ENCODE measurements around the gene TSPAN1.

The TSPAN1 gene

DNA sequence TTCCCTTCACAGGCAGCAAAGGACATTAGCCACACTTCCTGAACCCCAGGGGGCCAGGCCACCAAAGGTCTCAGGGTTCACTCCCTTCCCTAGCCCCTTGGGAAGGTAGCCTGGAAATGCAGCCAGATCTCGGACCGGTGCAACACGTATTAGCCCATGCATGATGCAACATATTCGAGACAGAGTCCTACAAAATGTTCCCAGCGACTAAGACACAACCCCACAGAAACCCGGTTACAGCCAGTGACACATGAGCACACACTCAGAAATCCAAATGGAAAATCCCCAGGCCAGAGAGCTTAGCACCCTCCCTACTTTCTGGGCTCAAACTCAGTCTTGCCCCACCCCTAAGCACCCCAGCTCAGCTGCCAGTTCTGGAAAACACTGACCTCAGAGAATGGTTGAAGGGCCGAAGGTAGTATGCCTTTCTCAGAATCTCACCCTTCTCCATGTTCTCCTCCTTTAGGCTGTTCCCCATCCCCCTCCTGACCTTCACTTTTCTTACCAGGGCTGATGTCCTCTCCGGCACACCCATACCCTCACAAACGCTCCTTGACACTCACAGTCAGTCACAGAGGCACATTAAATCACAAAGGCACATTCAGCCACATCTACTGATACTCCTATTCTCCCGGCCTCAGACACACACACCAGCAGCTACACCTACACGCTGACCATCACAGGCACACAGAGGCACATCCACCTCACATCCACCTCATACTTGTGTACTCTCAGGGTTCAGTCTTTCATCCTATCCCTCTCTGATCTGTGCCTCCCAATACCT, at the start of gene TSPAN1:
TSPAN1 (plus strand) TSS at position 640 of the 784 bp plus-strand sequence. CDS start 6,021 bp downstream, outside the sequence.
- DNase-seq, result no peak

GRCh38 chr1:46128344-46128743, 46.5 kb upstream of the TSPAN1 start:
- no peak for DNase-seq

GRCh38 chr1:46130121-46130520, 44.8 kb upstream of the TSPAN1 start:
- DNase-seq, result no peak

DNA sequence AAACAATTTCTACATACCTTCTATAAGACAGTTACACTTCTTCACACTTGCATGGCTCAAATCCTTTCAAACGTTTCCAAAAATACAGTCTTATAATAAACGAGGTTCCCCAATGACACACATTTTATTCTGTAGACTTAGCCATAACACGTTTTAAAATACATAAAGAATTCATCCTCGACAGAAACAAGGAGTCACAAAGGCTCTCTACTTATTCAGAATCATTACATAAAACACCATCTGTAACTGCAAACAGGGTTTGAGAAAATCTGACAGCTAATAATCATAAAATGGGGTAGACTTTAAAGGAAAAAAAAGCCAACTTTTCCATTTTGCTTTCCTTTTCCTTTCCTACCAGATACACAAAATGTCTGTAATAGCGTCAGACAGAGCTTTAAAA, 44.3 kb upstream of the TSPAN1 start:
- DNase-seq, result no peak

DNA sequence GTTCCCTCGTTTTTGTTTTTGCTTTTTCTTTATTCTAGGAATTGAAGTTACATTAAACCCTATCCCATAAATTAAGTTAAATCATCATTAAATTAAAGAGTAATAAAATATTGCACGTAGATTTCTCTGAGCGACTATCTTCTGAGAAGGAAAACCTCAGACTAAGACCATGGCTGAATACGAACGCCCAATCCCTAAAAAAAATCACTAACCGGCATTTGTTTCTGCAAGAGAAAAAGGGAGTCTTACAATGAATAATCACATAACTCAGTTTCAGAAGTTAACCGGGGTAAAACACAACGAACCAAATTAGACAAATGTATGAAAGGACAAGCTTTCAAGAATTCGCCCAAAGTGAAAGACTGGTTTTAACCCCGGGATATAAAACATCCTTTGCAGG, 43.8 kb upstream of the TSPAN1 start:
- peak in 1 of 6 experiments; percentile 5 for DNase-seq

DNA sequence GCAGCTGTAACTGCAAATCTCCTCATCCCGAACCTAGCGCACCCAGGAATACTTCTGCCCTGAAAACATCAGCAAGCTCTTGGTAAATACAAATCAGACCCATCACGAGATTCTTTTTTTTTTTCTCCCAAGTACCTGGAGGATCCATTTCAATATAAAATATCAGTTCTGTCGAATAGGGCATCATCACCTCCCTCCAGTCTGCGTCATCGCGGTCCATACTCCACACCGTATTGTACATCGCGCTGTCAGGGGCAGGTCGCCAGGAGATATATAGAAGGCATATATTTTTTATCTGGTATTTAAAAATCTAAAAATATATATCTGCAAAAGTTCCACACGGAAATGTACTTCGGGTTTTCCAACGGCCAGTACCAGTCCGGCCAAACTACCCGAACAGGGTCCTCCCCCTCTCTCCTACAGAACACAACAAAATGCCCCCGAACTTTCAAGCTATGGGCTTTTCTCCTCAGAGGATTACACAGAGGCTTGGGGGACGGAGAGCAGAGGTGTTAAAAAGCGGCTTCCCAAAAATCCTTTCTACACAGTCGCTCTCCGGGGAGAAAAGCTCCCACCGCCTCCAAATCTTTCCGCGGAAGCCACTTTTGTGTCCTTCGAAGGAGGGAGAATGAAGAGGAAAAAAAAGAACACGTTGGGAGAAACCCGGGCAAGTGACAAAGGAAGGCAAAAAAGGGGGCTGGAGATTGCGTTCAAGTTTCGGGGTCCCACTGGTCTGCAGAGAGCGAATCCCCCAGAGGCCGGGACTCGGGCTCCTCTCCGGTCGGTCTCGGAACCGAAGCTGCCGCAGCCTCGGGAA, 43.0 kb upstream of the TSPAN1 start:
- peak in 3 of 6 experiments; percentile 20 to 25 (median 22) for DNase-seq

DNA sequence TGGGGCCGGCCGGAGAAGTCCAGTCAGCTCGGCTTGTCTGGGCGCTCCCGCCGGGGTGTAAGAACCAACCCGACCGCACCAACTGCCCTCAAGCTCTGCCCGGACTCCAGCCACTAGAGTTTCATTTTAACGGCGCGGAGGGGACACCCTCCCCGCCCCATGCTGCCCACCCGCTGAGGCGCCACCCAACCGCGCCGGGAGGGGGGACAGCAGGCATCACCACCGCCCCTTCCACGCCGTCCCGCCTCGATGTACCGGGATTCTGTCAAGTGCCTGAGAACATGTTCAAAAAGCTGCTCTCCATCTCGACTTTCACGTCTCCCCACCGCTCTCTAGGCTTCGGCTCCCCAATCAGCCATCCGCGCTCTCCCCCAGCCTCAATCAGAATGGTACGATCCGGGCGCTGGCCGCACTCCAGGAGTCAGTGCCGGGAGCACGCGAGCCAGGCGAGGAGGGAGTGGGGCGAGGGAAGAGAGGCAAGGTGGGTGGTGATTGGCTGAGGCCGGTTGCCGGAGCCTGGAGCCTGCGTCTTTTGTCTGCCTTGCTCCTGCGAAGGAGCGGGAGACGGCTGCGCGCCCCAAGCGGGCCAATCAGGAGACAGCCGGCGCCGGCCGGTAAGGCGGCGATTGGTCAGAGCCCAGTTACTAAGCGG, 42.2 kb upstream of the TSPAN1 start, which contains the start of gene PIK3R3:
PIK3R3 (minus strand) TSS at position 101 of the 652 bp plus-strand sequence. CDS start 677 bp downstream, outside the sequence.
- peak; percentile 28 to 77 (median 60) for DNase-seq

DNA sequence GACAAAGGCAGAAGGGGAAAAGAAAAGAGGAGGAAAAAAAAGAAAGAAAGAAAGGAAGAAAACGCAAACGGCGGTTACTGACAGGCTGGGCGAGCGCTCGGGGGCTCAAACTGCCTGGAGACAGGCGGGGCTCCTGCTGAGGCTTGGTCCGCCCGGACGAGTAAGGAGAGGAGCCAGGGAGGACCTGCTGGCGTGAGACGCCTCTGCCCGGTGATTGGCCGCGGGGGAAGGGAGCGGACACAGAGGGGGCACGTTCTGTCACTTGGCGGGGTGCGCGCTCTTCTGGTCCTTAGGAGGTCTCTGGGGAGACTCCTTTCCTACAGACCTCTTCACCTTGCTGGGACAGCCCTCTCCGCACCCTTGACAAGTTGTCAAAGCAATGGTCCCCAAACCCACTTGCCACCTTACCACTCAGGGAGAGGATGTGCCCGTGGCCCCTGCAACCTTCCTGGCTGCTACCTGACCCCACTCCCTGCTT, 41.7 kb upstream of the TSPAN1 start:
- no peak for DNase-seq

GRCh38 chr1:46133781-46134350, 41.0 kb upstream of the TSPAN1 start:
- DNase-seq, result no peak

DNA sequence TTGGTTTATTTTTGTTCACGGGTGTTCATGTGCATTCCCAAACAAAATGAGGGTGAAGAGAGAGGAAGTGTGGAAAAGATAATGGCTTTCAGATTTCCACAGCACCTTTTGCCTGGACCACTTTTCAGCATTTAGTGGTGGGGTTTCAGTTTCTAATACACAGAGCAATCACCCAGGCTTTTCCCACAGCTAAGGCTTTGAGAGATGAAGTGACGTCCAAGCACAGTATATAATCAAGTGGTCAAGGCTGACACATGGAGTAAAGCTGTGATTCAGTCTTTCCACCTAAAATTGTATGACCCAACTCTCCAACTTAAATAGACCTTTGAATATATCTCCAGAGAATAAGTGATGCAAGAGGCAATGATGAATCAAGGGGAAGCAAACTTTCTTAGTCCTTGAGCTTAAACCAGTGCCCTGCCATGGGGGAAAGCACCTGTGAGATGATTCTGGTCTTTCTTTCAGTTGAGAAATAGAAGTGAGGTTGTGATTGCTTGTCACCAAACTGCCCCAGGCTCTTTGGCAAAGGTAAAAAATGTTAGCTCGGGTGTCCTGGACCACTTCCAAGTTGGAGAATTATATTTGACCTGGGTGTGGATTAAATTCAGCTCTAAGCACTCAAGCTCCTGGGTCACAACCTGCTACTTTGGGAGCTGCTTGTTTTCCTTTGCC, 40.1 kb upstream of the TSPAN1 start:
- DNase-seq, result no peak

DNA sequence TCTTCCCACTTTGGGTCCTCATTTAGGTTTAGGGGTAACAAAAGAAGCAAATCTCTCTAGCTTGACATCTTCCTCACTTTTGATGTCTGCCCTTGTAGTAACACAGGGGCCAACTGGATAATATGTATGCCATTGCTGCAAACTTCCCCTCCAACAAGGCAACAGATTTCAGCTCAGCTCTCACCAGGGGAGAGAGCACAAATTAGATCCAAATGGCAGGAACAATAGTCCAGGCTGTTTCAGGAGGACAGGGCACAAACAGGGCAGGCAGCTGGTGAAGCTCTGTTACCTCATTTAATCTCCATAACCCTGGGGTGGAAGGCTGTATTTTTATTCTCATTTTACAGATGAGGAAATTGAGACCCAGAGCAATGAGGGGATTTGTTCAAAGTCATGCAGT, 38.2 kb upstream of the TSPAN1 start:
- DNase-seq, result no peak

GRCh38 chr1:46137916-46138315, 37.0 kb upstream of the TSPAN1 start:
- DNase-seq, result no peak

GRCh38 chr1:46148318-46148717, 26.6 kb upstream of the TSPAN1 start:
- DNase-seq, result no peak

- DNase-seq, result no peak
These were observed 24.8 kb upstream of the TSPAN1 start for GRCh38 chr1:46150085-46150484.

DNA sequence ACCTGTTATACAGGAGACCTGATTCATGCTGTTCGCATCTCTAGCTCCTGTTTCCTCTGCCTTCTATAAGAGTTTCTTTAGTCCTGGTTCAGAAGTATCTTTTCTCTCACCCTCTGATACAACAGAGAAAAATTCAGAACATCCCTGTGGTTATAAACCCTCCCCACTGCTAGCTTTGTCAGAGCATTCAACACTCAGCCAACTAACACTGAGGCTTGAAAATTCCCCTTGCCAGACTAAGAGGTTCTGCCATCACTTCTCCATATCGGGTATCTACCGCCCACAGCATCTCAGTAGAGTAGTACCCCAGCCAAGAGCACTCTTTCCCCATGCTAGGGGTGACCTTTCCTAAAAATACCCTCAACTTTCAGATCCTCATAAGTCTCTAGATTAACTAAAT, 22.9 kb upstream of the TSPAN1 start:
- no peak for DNase-seq

- no peak for DNase-seq
These were observed 21.7 kb upstream of the TSPAN1 start for GRCh38 chr1:46153228-46153627.

GRCh38 chr1:46153732-46154131, 21.2 kb upstream of the TSPAN1 start:
- DNase-seq, result no peak

DNA sequence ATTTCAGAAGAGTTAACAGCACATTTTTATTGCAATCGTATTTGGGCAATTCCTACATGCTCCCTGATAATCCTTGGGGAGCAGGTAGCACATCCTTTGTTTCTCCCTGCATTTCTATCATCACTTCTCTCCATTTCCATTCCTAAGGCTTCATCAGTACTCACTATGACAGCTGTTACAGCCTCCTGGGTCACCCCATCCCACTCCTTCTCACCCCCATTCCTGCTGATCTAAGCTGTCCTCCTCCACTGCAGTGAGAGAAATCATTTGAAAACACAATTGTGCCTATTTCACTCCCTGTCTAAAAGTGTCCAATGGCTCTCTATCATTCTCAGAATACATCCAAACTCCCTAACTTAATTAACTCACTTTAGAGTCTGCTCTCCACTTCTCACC, 17.0 kb upstream of the TSPAN1 start:
- DNase-seq, result no peak

GRCh38 chr1:46158312-46159281, 16.3 kb upstream of the TSPAN1 start:
- no peak for DNase-seq

GRCh38 chr1:46159516-46159915, 15.4 kb upstream of the TSPAN1 start:
- no peak for DNase-seq

DNA sequence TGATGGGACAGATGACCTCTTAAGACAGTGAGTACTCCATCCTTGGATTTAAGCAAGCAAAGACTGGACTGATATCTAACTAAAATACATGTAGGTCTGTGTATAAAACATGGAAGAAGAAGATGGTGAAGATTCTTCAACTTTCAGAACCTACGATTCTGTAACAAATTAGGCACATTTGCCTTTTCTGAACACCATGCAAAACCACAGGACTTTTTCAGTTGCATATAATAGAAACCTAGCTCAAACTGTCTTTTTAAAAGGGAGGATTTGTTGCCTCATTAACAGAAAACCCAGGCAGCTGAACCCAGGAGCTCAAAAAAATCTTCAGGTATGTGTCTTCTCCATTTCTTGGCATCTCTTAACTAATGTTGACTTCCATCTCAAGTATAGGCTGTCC, 14.7 kb upstream of the TSPAN1 start:
- DNase-seq, result no peak

Measured in stimulated activated naive CD4-positive, alpha-beta T cell (primary cell).